Naive B cell (primary cell): ENCODE measurements around the gene FHIT. TPM values are rescaled to one million over a fixed set of nuclear protein-coding genes. Genes with fewer than 3 reads are reported as not detected.
A peak's percentile ranks its signal among the peaks of the same experiment; 100 is the strongest.

Experiments
- ATAC-seq, 2 donors: fragments of 150-1000 bp; cut with Tn5 transposase; 2 replicates each; pipeline ENCODE4 v1.10.0; 2021; ENCODE audit warnings: low read depth in 2 of 2, mild to moderate bottlenecking in 2 of 2, moderate library complexity in 2 of 2
- DNase-seq: peaks from one replicate; pipeline ENCODE4 v3.0.0; 2022
- H3K27ac Mint-ChIP-seq, 6 donors: one replicate each; pipeline ENCODE4 v1.8.0; 2020 to 2022; ENCODE audit warnings: mild to moderate bottlenecking in 6 of 6, mixed read lengths in 6 of 6, moderate library complexity in 5 of 6, inconsistent platforms in 2 of 6
- H3K27me3 Mint-ChIP-seq, 3 donors: one replicate each; pipeline ENCODE4 v1.8.0; 2021 to 2022; ENCODE audit warnings: mixed read lengths in 3 of 3, mild to moderate bottlenecking in 1 of 3
- H3K36me3 Mint-ChIP-seq, 2 donors: one replicate each; pipeline ENCODE4 v1.8.0; 2020 to 2022; ENCODE audit warnings: mixed read lengths in 2 of 2, inconsistent platforms in 1 of 2, mild to moderate bottlenecking in 1 of 2
- H3K4me1 Mint-ChIP-seq, 3 donors: one replicate each; pipeline ENCODE4 v1.8.0; 2020 to 2022; ENCODE audit warnings: mixed read lengths in 3 of 3, inconsistent platforms in 1 of 3, mild to moderate bottlenecking in 1 of 3, moderate library complexity in 1 of 3
- H3K4me3 Mint-ChIP-seq, 8 donors: one replicate each; pipeline ENCODE4 v1.8.0; 2020 to 2022; ENCODE audit warnings: mild to moderate bottlenecking in 8 of 8, mixed read lengths in 8 of 8, moderate library complexity in 8 of 8, inconsistent platforms in 2 of 8
- H3K9me3 Mint-ChIP-seq, 7 donors: one replicate each; pipeline ENCODE4 v1.8.0; 2020 to 2022; ENCODE audit warnings: mixed read lengths in 7 of 7, mild to moderate bottlenecking in 5 of 7, inconsistent platforms in 2 of 7, moderate library complexity in 1 of 7
- polyA plus RNA-seq, 6 donors: library from polyadenylated mRNA; unstranded; fragments of 300-500 nt; fragmentation: Illumina TruSeq; gene quantifications; one replicate each; pipeline ENCODE4 v1.2.3, GENCODE V29; 2021; ENCODE audit warnings: low read depth in 6 of 6

FHIT gene
- polyA plus RNA-seq, 6 donors from 2014 or later = 3.2 to 12.6 (median 7.1) TPM

- Mint-ChIP-seq H3K4me1 (no peaks in the 10 kb centered on the region), H3K27me3 (no peaks in the 10 kb centered on the region), H3K9me3 (peaks cover 0 to 4% (median 0%) of the 10 kb centered on the region in 7 donors), H3K4me3 (no peak overlapping the region), H3K27ac (no peak overlapping the region), H3K36me3 (no peaks in the 10 kb centered on the region)
- ATAC-seq (no peak), DNase-seq (no peak)
These were observed 969.3 kb downstream of the FHIT start for GRCh38 chr3:60281970-60282369.

GRCh38 chr3:60277361-60277800, 973.9 kb downstream of the FHIT start:
- DNase-seq (no peak), ATAC-seq (no peak)
- Mint-ChIP-seq H3K36me3 (no peaks in the 10 kb centered on the region), H3K27me3 (no peaks in the 10 kb centered on the region), H3K9me3 (peaks cover 0 to 3% (median 0%) of the 10 kb centered on the region in 7 donors), H3K27ac (peak overlapping the region in 1 of 6 donors; percentile 82), H3K4me1 (no peaks in the 10 kb centered on the region), H3K4me3 (no peak overlapping the region)

GRCh38 chr3:60276615-60277014, 974.6 kb downstream of the FHIT start:
- no peak overlapping the region for H3K27ac Mint-ChIP-seq
- H3K36me3 Mint-ChIP-seq = no peaks in the 10 kb centered on the region
- H3K9me3 Mint-ChIP-seq = peaks cover 0 to 3% (median 0%) of the 10 kb centered on the region in 7 donors
- ATAC-seq = no peak
- H3K4me1 Mint-ChIP-seq = no peaks in the 10 kb centered on the region
- no peak for DNase-seq
- H3K4me3 Mint-ChIP-seq = no peak overlapping the region
- no peaks in the 10 kb centered on the region for H3K27me3 Mint-ChIP-seq

GRCh38 chr3:60274646-60275045, 976.6 kb downstream of the FHIT start:
- no peak overlapping the region for H3K27ac Mint-ChIP-seq

GRCh38 chr3:60274098-60274497, 977.2 kb downstream of the FHIT start:
- DNase-seq = no peak
- no peaks in the 10 kb centered on the region for H3K27me3 Mint-ChIP-seq
- H3K36me3 Mint-ChIP-seq = no peaks in the 10 kb centered on the region
- peaks cover 0 to 3% (median 0%) of the 10 kb centered on the region in 7 donors for H3K9me3 Mint-ChIP-seq
- H3K4me1 Mint-ChIP-seq = no peaks in the 10 kb centered on the region
- ATAC-seq = no peak
- no peak overlapping the region for H3K27ac Mint-ChIP-seq
- no peak overlapping the region for H3K4me3 Mint-ChIP-seq

More at GRCh38 chr3:60274646-60275045, 976.6 kb downstream of the FHIT start:
- no peak overlapping the region for H3K4me3 Mint-ChIP-seq
- no peaks in the 10 kb centered on the region for H3K4me1 Mint-ChIP-seq
- DNase-seq (no peak), ATAC-seq (no peak)
- no peaks in the 10 kb centered on the region for H3K27me3 Mint-ChIP-seq
- no peaks in the 10 kb centered on the region for H3K36me3 Mint-ChIP-seq
- peaks cover 0 to 3% (median 0%) of the 10 kb centered on the region in 7 donors for H3K9me3 Mint-ChIP-seq

- ATAC-seq (no peak), DNase-seq (no peak)
- Mint-ChIP-seq H3K9me3 (peaks cover 0 to 3% (median 0%) of the 10 kb centered on the region in 7 donors), H3K27me3 (no peaks in the 10 kb centered on the region), H3K4me1 (peaks cover 0 to 6% (median 0%) of the 10 kb centered on the region in 3 donors), H3K36me3 (no peaks in the 10 kb centered on the region), H3K4me3 (no peak overlapping the region), H3K27ac (no peak overlapping the region)
These were observed 981.4 kb downstream of the FHIT start for GRCh38 chr3:60269829-60270266.

GRCh38 chr3:60269377-60269776, 981.9 kb downstream of the FHIT start:
- no peaks in the 10 kb centered on the region for H3K36me3 Mint-ChIP-seq
- peaks cover 0 to 3% (median 0%) of the 10 kb centered on the region in 7 donors for H3K9me3 Mint-ChIP-seq
- DNase-seq (no peak), ATAC-seq (no peak)
- H3K4me1 Mint-ChIP-seq = peaks cover 0 to 6% (median 0%) of the 10 kb centered on the region in 3 donors
- no peak overlapping the region for H3K27ac Mint-ChIP-seq
- no peaks in the 10 kb centered on the region for H3K27me3 Mint-ChIP-seq
- no peak overlapping the region for H3K4me3 Mint-ChIP-seq

GRCh38 chr3:60268123-60268522, 983.1 kb downstream of the FHIT start:
- no peak for ATAC-seq
- H3K36me3 Mint-ChIP-seq = no peaks in the 10 kb centered on the region
- no peak overlapping the region for H3K27ac Mint-ChIP-seq
- DNase-seq = no peak
- no peaks in the 10 kb centered on the region for H3K27me3 Mint-ChIP-seq
- H3K4me1 Mint-ChIP-seq = peaks cover 0 to 6% (median 0%) of the 10 kb centered on the region in 3 donors
- H3K4me3 Mint-ChIP-seq = no peak overlapping the region
- no peaks in the 10 kb centered on the region for H3K9me3 Mint-ChIP-seq

- no peak overlapping the region for H3K27ac Mint-ChIP-seq
- H3K27me3 Mint-ChIP-seq = no peaks in the 10 kb centered on the region
These were observed 984.8 kb downstream of the FHIT start for GRCh38 chr3:60266444-60266843.

GRCh38 chr3:60263191-60263590, 988.1 kb downstream of the FHIT start:
- Mint-ChIP-seq H3K27me3 (no peaks in the 10 kb centered on the region), H3K36me3 (no peaks in the 10 kb centered on the region), H3K4me1 (peaks cover 0 to 13% (median 0%) of the 10 kb centered on the region in 3 donors), H3K4me3 (no peak overlapping the region), H3K9me3 (no peaks in the 10 kb centered on the region), H3K27ac (no peak overlapping the region)
- no peak for DNase-seq
- no peak for ATAC-seq

More at GRCh38 chr3:60266444-60266843, 984.8 kb downstream of the FHIT start:
- H3K4me1 Mint-ChIP-seq = peaks cover 0 to 6% (median 0%) of the 10 kb centered on the region in 3 donors
- H3K36me3 Mint-ChIP-seq = no peaks in the 10 kb centered on the region
- DNase-seq (no peak), ATAC-seq (no peak)
- H3K4me3 Mint-ChIP-seq = no peak overlapping the region
- H3K9me3 Mint-ChIP-seq = no peaks in the 10 kb centered on the region

GRCh38 chr3:60262546-60262945, 988.7 kb downstream of the FHIT start:
- Mint-ChIP-seq H3K27ac (no peak overlapping the region), H3K9me3 (no peaks in the 10 kb centered on the region)

GRCh38 chr3:60260546-60260945, 990.7 kb downstream of the FHIT start:
- H3K36me3 Mint-ChIP-seq = no peaks in the 10 kb centered on the region
- H3K27me3 Mint-ChIP-seq = no peaks in the 10 kb centered on the region
- ATAC-seq (no peak), DNase-seq (no peak)
- peaks cover 5 to 16% (median 8%) of the 10 kb centered on the region in 3 donors for H3K4me1 Mint-ChIP-seq
- H3K9me3 Mint-ChIP-seq = no peaks in the 10 kb centered on the region
- no peak overlapping the region for H3K4me3 Mint-ChIP-seq
- H3K27ac Mint-ChIP-seq = peak overlapping the region in 1 of 6 donors; percentile 34

More at GRCh38 chr3:60262546-60262945, 988.7 kb downstream of the FHIT start:
- Mint-ChIP-seq H3K36me3 (no peaks in the 10 kb centered on the region), H3K4me1 (peaks cover 0 to 8% (median 0%) of the 10 kb centered on the region in 3 donors), H3K27me3 (no peaks in the 10 kb centered on the region), H3K4me3 (no peak overlapping the region)
- no peak for ATAC-seq
- no peak for DNase-seq

- no peak for DNase-seq
- H3K27ac Mint-ChIP-seq = no peak overlapping the region
- peaks cover 0 to 6% (median 0%) of the 10 kb centered on the region in 3 donors for H3K4me1 Mint-ChIP-seq
- no peaks in the 10 kb centered on the region for H3K9me3 Mint-ChIP-seq
- H3K27me3 Mint-ChIP-seq = no peaks in the 10 kb centered on the region
- no peak for ATAC-seq
- no peak overlapping the region for H3K4me3 Mint-ChIP-seq
- H3K36me3 Mint-ChIP-seq = no peaks in the 10 kb centered on the region
These were observed 1000.4 kb downstream of the FHIT start for GRCh38 chr3:60250810-60251209.

- no peaks in the 10 kb centered on the region for H3K9me3 Mint-ChIP-seq
- ATAC-seq (no peak), DNase-seq (no peak)
- H3K27me3 Mint-ChIP-seq = no peaks in the 10 kb centered on the region
- no peak overlapping the region for H3K4me3 Mint-ChIP-seq
- H3K27ac Mint-ChIP-seq = no peak overlapping the region
- H3K4me1 Mint-ChIP-seq = peaks cover 0 to 6% (median 0%) of the 10 kb centered on the region in 3 donors
- H3K36me3 Mint-ChIP-seq = no peaks in the 10 kb centered on the region
These were observed 1001.0 kb downstream of the FHIT start for GRCh38 chr3:60250206-60250605.

- H3K36me3 Mint-ChIP-seq = no peaks in the 10 kb centered on the region
- H3K27ac Mint-ChIP-seq = peak overlapping the region in 1 of 6 donors; percentile 11
- H3K4me3 Mint-ChIP-seq = no peak overlapping the region
- peaks cover 0 to 6% (median 0%) of the 10 kb centered on the region in 3 donors for H3K4me1 Mint-ChIP-seq
- DNase-seq (no peak), ATAC-seq (no peak)
- no peaks in the 10 kb centered on the region for H3K9me3 Mint-ChIP-seq
- no peaks in the 10 kb centered on the region for H3K27me3 Mint-ChIP-seq
These were observed 1004.9 kb downstream of the FHIT start for GRCh38 chr3:60246361-60246760.
